ENCODE results near the gene HPGDS. TPM values are rescaled to one million over a fixed set of nuclear protein-coding genes. Genes with fewer than 3 reads are reported as not detected.

Gene HPGDS
- total and polyA plus RNA-seq, 10 of the 15 experiments (the other 5 are each of a cell fraction or from before 2014, with no cell fraction given), result not detected

DNA sequence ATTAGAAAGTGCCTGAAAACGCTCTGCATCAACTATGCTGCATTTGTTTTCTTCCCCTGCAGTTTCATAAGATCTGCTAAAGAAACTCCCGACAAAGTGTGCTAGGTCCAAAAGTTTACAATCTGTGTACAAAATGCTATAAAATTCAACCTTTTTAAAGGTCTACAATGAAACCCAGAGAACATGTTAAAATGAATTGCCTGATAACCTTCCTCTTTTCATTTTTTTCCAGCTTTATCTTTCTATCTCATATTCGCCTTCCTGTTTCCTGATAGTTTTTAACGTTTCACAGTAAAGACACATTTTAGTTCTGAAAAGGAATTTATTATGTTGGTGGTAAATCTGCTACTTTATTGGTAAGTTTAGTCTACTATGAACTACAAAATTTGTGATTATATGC is 9.5 kb upstream of the HPGDS start:
- Histone ChIP-seq H3K9ac (ENCODE audit: control insufficient read depth, insufficient read depth, low read length) (no peak overlapping the region), H3K4me2 (ENCODE audit: control insufficient read depth, insufficient read depth) (no peak overlapping the region), H3K27me3 (replicated peaks in 1 of 2; ENCODE audit: control insufficient read depth in 2 of 2, insufficient read depth in 2 of 2, low read length in 1 of 2) (peaks cover 2 to 5% of the 10 kb centered on the region in 2 experiments; a peak in 2 of 4 replicates), H3K27ac (ENCODE audit: control insufficient read depth, insufficient read depth) (no peak overlapping the region), H3K9me3 (replicated peaks; ENCODE audit: control insufficient read depth, insufficient read depth, low read length) (no peaks in the 10 kb centered on the region), H3K4me1 (ENCODE audit: control insufficient read depth, insufficient read depth, low read length) (no peaks in the 10 kb centered on the region), H4K20me1 (ENCODE audit: control insufficient read depth, insufficient read depth) (no peaks in the 10 kb centered on the region), H3K4me3 (no peak overlapping the region), H3K36me3 (ENCODE audit: control insufficient read depth in 2 of 2, insufficient read depth in 2 of 2, low read length in 1 of 2) (no peaks in the 10 kb centered on the region), H2AFZ (ENCODE audit: control insufficient read depth, low read depth, low read length) (no peak overlapping the region), H3K79me2 (ENCODE audit: control insufficient read depth, insufficient read depth, low read length) (no peaks in the 10 kb centered on the region)
- no TSS peak for BruUV-seq (replicated peaks)
- 0% methylated on average over 4 of the region's 4 CpGs for WGBS (ENCODE audit: insufficient coverage, insufficient replicate concordance, low lambda C conversion rate, missing lambda C conversion rate)
- POLR2A ChIA-PET, result no interaction called here
- RAD21 ChIA-PET (ENCODE audit: unreplicated experiment), result no interaction called here
- FAIRE-seq (no peak), DNase-seq (ENCODE audit: low read depth, low spot score) (no peak), ATAC-seq (no peak)
- CTCF ChIA-PET, result no interaction called here
- SMC1A ChIA-PET (ENCODE audit: uncharacterized antibody, unreplicated experiment), result interaction anchor here (1.6 kb wide), 1 partner anchor 13 kb away, joined by 5 read pairs; no protein-coding TSS in a partner anchor
- in situ Hi-C loops (cut with MboI) (no loop called here), intact Hi-C loops (cut with micrococcal nuclease; ENCODE audit: unreplicated experiment) (no loop called here)
- no peak for TF ChIP-seq EGR1 (IDR thresholded peaks at IDR 0.05; ENCODE audit: borderline replicate concordance in 1 of 2, low read depth in 2 of 2, low read length in 2 of 2)
- TF ChIP-seq, protein P1, sequence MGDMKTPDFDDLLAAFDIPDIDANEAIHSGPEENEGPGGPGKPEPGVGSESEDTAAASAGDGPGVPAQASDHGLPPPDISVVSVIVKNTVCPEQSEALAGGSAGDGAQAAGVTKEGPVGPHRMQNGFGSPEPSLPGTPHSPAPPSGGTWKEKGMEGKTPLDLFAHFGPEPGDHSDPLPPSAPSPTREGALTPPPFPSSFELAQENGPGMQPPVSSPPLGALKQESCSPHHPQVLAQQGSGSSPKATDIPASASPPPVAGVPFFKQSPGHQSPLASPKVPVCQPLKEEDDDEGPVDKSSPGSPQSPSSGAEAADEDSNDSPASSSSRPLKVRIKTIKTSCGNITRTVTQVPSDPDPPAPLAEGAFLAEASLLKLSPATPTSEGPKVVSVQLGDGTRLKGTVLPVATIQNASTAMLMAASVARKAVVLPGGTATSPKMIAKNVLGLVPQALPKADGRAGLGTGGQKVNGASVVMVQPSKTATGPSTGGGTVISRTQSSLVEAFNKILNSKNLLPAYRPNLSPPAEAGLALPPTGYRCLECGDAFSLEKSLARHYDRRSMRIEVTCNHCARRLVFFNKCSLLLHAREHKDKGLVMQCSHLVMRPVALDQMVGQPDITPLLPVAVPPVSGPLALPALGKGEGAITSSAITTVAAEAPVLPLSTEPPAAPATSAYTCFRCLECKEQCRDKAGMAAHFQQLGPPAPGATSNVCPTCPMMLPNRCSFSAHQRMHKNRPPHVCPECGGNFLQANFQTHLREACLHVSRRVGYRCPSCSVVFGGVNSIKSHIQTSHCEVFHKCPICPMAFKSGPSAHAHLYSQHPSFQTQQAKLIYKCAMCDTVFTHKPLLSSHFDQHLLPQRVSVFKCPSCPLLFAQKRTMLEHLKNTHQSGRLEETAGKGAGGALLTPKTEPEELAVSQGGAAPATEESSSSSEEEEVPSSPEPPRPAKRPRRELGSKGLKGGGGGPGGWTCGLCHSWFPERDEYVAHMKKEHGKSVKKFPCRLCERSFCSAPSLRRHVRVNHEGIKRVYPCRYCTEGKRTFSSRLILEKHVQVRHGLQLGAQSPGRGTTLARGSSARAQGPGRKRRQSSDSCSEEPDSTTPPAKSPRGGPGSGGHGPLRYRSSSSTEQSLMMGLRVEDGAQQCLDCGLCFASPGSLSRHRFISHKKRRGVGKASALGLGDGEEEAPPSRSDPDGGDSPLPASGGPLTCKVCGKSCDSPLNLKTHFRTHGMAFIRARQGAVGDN (IDR thresholded peaks at IDR 0.05), result no peak
- no peak for TF ChIP-seq NRF1 (conservative IDR thresholded peaks at IDR 0.05; ENCODE audit: low read depth, low read length)
- TF ChIP-seq, protein P2, sequence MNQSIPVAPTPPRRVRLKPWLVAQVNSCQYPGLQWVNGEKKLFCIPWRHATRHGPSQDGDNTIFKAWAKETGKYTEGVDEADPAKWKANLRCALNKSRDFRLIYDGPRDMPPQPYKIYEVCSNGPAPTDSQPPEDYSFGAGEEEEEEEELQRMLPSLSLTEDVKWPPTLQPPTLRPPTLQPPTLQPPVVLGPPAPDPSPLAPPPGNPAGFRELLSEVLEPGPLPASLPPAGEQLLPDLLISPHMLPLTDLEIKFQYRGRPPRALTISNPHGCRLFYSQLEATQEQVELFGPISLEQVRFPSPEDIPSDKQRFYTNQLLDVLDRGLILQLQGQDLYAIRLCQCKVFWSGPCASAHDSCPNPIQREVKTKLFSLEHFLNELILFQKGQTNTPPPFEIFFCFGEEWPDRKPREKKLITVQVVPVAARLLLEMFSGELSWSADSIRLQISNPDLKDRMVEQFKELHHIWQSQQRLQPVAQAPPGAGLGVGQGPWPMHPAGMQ (IDR thresholded peaks at IDR 0.05; ENCODE audit: borderline replicate concordance), result no peak
- TF ChIP-seq POLR2AphosphoS5 (IDR thresholded peaks at IDR 0.05; ENCODE audit: low read length), result no peak
- no peak for TF ChIP-seq POU2F2 (IDR thresholded peaks at IDR 0.05; ENCODE audit: borderline replicate concordance, low read depth, low read length)
- TF ChIP-seq RB1 (IDR thresholded peaks at IDR 0.05; ENCODE audit: borderline replicate concordance), result no peak
- no peak for TF ChIP-seq GATAD2B (conservative IDR thresholded peaks at IDR 0.05; ENCODE audit: low read depth)
- TF ChIP-seq ZNF622 (IDR thresholded peaks at IDR 0.05), result no peak
- no peak for TF ChIP-seq SMAD5 (IDR thresholded peaks at IDR 0.05; ENCODE audit: low read depth)
